Measurements from ENCODE around the gene IL2RA.

GRCh38 chr10:6065406-6065805 lies 3.2 kb upstream of the IL2RA start:
- TF ChIP-seq CTCF (IDR thresholded peaks at IDR 0.05) (no peak), POLR2A (IDR thresholded peaks at IDR 0.05) (no peak)

Data from breast epithelium (tissue), 3 donors.